Choroid plexus epithelial cell (primary cell): ENCODE measurements around the gene RASGRP4.

Source experiments
- DNase-seq: peaks from one replicate; pipeline ENCODE4 v3.0.0-alpha.2; 2010; ENCODE audit warnings: low read depth
- H3K4me3 ChIP-seq: 2 replicates; pipeline ENCODE4 v1.5.1; 2011; ENCODE audit warnings: low read depth, mild to moderate bottlenecking, control low read depth, low read length, moderate library complexity
- TF ChIP-seq, protein P1 (sequence below): conservative IDR thresholded peaks from 2 replicates; pipeline ENCODE4 v1.5.1; 2011; ENCODE audit warnings: low read depth, mild to moderate bottlenecking, control low read depth, inconsistent platforms, low read length, moderate library complexity

Gene RASGRP4

DNA sequence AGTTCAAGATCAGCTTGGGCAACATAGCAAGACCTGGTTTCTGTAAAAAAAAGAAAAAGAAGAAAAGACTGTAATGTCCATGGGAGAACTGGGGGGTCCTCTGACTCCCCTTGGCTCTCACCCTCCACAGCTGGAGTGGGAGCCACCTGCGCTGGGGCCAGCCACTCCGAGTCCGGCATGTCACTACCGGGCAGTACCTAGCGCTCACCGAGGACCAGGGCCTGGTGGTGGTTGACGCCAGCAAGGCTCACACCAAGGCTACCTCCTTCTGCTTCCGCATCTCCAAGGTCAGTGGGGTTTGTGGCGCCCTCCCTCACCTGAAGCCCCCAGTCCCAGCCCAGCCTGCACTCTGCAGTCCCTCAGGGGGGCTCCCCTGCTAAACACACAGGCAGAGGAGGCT is 22.2 kb upstream of the RASGRP4 start:
- DNase-seq, result no peak
- TF ChIP-seq, protein P1, sequence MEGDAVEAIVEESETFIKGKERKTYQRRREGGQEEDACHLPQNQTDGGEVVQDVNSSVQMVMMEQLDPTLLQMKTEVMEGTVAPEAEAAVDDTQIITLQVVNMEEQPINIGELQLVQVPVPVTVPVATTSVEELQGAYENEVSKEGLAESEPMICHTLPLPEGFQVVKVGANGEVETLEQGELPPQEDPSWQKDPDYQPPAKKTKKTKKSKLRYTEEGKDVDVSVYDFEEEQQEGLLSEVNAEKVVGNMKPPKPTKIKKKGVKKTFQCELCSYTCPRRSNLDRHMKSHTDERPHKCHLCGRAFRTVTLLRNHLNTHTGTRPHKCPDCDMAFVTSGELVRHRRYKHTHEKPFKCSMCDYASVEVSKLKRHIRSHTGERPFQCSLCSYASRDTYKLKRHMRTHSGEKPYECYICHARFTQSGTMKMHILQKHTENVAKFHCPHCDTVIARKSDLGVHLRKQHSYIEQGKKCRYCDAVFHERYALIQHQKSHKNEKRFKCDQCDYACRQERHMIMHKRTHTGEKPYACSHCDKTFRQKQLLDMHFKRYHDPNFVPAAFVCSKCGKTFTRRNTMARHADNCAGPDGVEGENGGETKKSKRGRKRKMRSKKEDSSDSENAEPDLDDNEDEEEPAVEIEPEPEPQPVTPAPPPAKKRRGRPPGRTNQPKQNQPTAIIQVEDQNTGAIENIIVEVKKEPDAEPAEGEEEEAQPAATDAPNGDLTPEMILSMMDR, result no peak
- H3K4me3 ChIP-seq, result no peak overlapping the region

DNA sequence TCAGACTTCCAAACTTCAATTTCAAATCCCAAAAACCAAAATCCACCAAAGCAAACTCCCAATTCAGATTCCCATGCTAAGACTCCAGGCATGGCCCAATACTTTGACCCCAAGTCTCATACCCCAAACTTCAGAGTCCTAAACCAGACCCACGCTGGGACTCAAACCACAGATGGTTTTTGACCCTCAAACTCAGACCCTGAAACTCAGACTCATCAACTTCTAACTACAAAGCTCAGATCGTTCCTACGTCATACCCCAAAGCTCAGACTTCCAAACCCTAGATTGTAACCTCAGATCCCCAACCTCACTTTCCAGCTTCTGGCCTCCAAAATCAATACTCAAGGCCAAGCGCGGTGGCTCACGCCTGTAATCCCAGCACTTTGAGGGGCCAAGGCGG is 19.3 kb upstream of the RASGRP4 start:
- no peak overlapping the region for H3K4me3 ChIP-seq
- DNase-seq, result no peak
- TF ChIP-seq, protein P1, result no peak

DNA sequence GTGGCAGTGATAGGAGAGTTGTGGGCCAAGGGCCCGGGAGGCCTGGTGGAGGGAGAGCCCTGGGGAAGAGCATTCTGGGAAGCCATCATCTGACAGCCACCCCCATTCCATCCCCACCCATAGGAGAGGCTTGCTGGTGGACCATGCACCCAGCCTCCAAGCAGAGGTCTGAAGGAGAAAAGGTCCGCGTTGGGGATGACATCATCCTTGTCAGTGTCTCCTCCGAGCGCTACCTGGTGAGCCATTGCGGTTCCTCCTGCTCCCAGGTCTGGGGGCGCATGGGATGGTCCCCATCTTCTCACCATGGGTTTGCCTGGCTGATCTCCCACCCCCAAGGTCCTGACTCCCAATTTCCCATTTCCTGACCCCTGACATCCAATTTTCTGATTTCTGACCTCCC is 18.0 kb upstream of the RASGRP4 start:
- TF ChIP-seq, protein P1, result no peak
- no peak for DNase-seq
- no peak overlapping the region for H3K4me3 ChIP-seq

DNA sequence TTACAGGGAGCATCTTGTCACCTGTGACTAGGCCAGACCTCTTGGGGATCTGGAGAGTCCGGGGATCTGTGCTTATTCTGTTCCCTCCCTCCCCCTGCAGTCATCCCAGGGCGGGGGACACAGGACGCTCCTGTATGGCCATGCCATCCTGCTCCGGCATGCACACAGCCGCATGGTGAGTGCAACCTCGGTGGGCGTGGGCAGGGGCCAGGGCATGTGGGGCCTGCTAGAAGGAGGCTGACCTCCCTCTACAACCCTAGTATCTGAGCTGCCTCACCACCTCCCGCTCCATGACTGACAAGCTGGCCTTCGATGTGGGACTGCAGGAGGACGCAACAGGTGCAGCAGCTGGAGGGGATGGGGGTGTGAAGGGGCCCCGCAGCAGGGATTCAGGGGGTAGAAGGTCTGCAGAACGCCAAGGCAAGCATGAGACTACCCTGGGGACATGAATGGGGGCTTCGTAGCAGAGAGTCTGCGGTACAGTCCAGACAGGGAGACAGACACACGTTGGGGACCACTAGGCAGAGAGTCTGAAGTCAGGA is 17.5 kb upstream of the RASGRP4 start:
- no peak for DNase-seq

DNA sequence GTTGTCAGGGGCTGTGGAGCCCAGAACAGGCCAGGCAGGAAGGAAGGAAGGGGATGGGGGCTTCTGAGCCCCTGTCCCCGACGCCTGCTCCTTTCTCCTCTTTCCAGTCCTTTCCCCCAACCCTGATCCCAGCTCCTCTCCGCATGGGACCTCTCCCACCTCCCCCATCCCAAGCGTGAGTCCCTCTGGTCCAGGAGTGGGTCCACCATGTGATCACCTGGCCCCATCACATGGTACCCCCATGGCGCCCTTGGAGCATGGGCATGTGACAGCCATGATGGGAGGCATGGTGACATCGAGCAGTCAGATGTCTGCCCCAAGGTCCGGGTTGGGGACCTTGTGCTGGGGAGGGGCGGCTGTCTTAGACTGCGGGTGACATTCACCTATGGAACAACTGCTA is 16.7 kb upstream of the RASGRP4 start:
- no peak overlapping the region for H3K4me3 ChIP-seq
- TF ChIP-seq, protein P1, result no peak
- DNase-seq, result no peak

More for the DNA sequence above, 17.5 kb upstream of the RASGRP4 start:
- TF ChIP-seq, protein P1, result no peak
- H3K4me3 ChIP-seq, result no peak overlapping the region

DNA sequence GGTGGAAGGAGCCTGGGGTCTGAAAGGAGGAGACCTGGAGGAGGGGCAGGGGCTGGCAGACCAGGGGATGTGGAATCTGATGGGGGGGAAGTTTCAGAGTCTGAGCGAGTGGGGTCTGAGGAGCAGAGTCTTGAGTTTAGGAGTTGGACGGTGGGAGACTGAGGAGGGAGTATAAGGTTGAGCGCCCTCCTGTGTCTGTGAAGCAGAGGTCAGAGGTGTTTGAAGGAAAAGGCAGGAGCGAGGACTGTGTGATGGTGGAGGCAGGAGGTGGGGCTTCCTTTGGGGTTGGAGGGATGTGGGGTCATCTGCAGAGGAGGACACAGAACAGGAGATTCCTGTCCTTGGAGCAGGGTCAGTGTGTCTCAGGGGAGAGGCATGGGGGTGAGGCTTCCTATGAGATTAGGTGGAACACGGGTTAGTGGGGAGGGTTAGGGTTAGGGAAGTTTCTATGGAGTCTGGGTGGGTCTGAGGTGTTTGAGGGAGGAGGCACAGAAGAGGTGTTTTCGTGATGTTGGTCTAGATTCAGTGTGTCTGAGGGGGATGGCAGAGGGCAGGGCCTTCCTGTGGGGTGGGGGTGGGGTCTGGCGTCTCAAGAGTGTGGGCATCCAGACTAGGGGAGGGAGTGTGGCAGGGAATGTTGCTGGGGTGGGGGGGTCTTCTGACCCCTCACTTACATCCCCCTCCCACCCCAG is 15.8 kb upstream of the RASGRP4 start:
- H3K4me3 ChIP-seq, result no peak overlapping the region
- no peak for DNase-seq
- TF ChIP-seq, protein P1, result peak; percentile 17

DNA sequence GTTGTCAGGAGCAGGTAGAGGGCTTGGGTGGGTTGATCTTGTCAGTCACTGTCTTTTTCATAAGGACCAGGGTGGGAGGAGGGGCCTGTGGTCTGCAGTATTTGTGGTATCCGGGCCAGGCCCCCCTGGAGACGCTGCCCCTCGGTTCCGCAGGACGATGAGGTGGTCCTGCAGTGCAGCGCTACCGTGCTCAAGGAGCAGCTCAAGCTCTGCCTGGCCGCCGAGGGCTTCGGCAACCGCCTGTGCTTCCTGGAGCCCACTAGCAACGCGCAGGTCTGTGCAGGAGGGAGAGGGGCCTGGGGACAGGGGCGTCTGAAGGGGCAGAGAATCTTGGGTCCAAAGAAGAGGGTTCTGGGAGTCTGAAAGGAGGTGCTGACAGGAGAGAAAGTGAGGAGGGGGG is 14.6 kb upstream of the RASGRP4 start:
- DNase-seq, result no peak
- TF ChIP-seq, protein P1, result no peak
- H3K4me3 ChIP-seq, result no peak overlapping the region
